HG03575 (cell line): ENCODE measurements around the gene SELPLG.

Experiments used
- ATAC-seq: cut with Tn5 transposase; IDR thresholded peaks from one replicate; pipeline ENCODE4 v1.9.1; 2021; ENCODE audit not compliant: unreplicated experiment, insufficient number of reproducible peaks, low FRiP score; ENCODE audit errors: extremely low read depth

The SELPLG gene

DNA sequence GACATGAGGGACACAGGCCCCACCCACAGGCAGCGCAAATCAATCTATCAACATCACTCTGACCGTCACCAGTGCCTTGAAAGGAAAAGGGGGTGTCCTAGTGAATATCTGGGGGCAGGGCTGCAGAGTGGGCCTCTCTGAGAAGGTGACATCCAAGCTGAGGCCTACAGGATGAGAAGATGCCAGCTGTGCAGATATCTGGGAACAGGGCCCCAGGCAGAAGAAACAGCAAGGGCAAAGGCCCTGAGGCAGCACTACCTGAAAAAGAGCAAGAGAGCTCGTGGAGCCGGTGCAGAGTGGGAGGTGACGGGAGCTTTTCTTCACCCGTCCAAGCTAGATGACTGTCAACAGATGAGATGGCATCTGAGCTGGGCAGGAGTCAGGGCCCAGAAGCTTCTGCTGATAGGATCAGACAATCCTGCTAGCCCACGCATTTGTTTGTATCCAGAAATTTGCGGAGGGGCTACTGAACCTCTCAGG lies 23.3 kb downstream of the SELPLG start:
- no peak for ATAC-seq

DNA sequence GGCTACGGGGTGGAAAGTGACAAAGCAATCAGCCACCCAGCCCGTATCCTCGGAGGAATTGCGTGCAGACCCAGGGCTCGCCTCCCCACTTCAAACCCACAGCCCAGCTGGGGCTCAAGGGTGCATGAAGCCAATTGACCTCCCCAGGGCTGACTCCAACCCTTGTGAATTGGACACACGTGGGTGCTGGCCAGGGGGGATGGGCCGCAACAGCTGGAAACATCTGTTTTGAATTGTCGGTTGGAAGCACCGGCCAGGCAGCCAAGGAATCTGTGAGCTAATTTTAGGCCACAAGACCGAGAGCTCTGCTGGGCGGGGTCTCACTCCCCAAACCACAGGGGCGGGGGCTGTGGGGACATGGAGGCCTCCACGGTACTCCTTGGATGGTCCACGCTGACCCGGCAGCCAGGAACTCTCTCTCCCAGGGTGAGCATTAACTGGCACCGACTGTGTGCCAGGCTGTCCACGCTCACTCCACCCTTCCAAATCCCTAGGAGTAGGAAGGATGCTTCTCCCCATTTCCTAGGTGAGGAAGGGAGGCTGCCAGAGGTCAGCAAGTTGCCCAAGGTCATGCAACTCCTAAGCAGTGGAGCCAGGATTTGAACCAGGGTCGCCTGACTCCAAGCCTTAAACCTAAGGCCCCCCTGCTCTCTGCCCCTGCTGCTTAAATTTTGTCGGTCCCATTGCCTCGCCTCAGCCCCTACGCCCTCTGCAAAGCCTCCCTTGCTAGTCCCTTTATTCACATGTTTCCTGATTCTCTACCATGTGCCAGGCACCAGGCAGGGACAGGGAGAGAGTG lies 24.0 kb downstream of the SELPLG start:
- no peak for ATAC-seq

DNA sequence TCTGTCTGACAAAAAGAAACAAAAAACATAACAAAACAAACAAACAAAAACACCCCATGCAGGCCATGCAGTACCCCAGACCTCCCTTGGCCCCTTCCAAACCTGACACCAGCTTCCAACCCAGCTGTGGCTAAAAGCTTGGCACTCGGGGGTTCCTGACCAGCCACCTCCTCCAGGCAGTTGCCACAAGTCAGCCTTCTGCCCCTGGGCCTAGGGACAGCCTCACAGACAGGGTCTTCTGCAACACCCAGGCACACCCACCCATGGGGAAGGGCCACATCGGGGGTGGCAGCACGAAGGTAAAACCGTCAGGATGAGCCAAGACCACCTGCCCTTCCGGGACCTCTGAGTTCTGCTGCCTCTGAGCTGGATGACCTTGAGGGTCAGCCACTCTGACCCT lies 25.1 kb downstream of the SELPLG start:
- ATAC-seq: no peak

DNA sequence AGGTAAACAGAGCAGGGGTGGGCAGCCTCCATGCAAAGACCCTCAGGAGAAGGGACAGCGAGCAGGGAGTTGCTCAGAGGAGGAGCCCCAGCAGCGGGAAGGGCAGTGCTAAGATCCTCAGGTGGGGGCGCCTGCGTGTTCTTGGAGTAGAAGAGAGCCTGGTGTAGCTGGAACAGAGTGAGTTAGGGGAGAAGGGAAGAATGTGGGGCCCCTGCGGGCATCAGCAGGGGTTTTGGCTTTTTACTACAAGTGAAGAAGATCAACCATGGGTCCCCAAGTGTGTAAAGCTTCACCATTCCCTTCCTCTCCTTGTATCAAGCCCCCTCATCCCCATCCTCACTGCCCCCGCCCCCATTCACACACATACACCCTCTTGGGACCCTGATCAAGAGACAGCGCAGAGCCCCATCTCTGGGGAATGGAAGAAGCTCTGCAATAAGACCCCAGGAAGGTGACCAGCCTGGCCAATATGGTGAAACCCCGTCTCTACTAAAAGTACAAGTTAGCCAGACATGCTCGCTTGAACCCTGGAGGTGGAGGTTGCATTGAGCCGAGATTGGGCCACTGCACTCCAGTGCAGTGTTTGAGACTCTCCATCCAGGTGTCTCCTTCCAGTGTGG lies 25.6 kb downstream of the SELPLG start:
- ATAC-seq: no peak

DNA sequence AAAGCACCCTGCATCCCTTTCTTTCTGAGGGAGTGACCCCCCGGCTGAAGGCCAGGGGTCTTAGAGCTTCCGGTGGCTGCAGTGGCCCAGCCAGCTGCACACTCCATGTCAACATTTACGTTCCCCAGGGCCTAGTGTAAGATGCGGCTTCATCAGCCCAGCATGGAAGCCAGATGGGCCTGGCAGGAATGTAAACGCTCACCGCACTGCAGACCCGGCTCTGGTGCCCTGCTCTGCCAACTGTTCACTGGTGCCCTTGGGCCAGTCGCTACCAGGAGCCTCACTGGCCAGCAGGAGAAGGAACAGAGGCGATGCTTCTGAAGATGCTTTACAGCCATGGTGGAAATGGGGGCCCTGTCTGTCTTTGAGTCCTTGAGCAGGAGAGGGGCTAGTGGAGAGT lies 27.2 kb downstream of the SELPLG start:
- ATAC-seq: no peak

DNA sequence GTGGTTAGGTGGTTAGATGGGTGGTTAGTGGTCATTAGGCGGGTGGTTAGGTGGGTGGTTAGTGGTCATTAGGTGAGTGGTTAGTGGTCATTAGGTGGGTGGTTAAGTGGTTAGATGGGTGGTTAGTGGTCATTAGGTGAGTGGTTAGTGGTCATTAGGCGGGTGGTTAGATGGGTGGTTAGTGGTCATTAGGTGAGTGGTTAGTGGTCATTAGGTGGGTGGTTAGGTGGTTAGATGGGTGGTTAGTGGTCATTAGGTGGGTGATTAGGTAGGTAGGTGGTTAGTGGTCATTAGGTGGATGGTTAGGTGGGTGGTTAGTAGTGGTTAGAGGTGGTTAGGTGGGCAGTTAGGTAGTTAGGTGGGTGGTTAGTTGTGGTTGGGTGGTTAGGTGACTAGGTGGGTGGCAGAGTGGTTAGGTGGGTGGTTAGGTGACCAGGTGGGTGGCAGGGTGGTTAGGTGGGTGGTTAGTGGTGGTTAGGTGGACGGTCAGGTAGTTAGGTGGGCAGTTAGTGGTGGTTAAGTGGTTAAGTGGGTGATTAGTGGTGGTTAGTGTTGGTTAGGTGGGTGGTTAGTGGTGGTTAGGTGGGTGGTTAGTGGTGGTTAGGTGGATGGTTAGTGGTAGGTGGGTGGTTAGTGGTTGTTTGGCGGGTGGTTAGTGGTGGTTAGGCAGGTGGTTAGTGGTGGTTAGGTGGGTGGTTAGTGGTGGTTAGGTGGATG lies 27.8 kb downstream of the SELPLG start:
- no peak for ATAC-seq

DNA sequence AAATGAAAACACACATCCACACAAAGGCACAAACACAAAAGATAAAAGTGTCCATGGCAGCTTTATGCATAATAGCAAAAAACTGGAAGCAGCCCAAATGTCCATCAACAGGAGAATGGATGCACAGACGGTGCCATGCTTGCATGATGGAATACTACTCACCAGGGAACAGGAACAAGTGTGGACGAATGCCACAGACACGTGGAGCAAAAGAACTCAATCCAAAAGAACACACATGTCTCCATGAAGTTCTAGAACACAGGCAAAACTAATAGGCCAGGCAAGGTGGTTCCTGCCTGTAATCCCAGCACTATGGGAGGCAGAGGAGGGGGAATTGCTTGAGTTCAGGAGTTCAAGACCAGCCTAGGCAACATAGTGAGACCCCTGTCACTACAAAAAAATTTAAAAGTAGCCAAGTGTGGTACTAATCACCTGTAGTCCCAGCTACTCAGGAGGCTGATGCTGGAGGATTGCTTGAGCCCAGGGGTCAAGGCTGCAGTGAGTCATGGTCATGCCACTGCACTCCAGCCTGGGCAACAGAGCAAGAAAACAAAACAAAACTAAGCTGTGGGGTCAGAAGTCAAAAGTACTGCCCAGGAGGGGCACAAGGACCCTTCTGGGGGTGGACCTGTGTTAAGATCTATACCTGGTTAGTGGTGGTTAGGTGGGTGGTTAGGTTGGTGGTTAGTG lies 28.5 kb downstream of the SELPLG start:
- no peak for ATAC-seq

DNA sequence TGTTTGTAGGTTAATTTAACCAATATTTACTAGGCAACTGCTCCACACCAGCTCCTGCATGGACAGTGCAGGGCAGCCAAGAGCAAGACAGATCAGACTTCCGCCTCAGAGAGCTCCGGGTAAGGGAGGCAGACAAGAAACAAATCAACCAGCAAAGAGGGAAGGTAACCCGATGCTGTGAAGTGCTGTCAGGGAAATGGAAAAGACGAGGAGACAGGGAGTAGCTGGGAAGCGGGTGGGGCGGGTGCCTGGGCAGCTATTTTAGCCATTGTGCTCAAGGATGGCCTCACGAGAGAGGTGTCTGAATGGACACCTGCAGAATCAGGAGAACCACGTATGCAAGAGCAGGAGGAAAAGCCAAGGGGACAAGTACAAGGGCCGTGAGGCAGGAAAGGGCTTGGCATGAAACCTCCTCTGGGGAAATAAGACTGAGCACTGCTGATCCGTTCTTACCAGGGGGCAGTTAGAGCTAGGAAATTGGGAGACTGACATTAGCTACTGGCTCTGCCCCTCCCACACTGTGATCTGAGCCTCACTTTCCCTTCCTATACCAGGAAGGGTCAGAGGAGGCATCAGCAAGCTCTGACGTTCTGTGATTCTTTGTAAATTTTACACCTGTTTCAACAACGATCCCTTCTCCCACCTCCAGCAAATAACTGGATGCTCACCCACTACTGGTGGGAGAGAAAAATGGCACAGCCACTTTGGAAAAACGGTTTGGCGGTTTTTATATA lies 29.3 kb downstream of the SELPLG start:
- no peak for ATAC-seq

DNA sequence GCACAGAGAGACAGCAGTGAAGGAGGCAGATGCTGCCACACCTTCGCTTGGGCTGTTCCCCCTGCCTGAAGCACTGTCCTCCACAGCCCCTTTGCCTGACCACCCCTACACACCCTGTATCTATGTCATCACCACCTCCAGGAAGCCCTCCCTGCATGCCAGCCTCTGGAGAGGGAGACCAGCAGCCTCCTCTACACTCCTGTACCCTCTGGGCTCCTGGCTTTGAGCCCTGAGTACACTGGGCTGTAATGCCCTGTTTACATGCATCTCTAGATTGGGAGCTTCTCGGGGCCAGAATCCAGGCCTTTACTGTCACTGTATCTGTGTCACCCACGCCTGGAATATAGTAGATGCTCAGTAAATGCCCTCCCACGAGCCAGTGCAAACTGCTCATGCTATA lies 30.0 kb downstream of the SELPLG start:
- ATAC-seq: no peak

DNA sequence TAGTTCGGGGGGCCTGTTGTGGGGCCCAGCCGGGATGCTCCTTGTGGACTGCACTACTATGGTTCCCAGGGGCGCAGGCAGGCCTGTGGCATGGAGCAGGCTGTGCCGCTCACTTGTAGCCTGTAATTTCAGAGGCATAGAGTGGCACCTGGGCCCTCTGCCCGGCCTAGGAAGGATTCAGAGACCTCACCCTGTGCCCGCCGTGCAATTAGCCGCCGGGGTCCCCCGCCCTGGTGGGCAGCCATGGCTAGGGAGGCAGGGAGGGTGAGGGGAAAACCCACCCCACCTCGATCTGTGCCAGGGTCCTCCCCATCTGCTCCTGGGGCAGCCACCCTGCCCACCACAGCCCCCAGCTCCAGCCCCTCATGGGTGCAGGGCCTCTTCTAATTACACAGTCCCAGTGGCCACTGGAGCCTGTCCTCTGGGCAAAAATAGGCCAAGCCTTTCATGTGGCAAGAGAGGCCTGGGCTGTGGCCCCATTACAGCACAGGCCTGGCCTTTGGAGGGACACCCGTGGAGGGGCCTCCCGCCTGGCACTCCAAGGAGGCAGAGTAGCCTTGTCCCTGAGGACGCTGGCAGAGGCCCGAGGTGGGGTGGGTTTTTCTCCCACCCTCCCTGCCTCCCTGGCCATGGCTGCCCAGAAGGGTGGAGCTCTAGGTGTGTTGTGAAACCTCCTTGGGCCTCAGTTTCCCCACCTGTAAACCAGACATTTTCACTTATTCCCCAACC lies 30.6 kb downstream of the SELPLG start:
- no peak for ATAC-seq

DNA sequence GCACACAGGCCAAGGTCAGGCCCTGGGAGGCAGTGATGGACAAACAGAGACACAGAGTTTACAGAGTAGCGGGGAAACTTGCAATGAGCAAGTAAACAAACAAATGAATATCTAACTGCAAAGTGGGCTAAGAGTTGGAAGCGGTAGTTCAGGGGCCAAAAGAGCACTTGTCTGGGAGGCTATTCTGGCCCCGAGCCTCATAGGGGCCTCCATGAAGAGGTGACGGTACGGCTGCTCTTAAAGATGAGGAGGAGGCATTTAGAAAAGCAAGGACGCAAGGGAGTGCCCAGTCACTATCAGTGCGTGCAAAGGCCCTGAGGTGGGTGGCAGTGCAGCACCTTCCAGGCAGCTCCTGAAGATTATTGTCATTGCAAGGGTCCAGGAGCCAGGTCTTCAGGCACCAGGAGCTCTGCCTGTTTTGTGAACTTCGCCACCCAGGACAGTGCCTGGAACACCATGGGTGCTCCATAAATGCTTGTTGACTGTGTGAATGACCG lies 31.4 kb downstream of the SELPLG start:
- ATAC-seq: no peak

DNA sequence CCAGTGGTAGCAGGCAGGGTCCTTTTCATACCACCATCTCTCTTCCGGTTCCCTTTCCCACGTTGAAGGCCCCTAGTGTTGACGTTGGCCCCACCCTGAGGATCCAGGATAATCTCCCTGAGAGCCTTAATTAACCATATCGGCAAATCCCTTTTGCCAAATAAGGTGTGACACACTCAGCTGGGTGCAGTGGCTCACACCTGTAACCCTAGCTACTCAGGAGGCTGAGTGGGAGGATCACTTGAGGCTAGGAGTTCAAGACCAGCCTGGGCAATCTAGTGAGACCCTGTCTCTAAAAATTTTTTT lies 33.0 kb downstream of the SELPLG start:
- no peak for ATAC-seq

DNA sequence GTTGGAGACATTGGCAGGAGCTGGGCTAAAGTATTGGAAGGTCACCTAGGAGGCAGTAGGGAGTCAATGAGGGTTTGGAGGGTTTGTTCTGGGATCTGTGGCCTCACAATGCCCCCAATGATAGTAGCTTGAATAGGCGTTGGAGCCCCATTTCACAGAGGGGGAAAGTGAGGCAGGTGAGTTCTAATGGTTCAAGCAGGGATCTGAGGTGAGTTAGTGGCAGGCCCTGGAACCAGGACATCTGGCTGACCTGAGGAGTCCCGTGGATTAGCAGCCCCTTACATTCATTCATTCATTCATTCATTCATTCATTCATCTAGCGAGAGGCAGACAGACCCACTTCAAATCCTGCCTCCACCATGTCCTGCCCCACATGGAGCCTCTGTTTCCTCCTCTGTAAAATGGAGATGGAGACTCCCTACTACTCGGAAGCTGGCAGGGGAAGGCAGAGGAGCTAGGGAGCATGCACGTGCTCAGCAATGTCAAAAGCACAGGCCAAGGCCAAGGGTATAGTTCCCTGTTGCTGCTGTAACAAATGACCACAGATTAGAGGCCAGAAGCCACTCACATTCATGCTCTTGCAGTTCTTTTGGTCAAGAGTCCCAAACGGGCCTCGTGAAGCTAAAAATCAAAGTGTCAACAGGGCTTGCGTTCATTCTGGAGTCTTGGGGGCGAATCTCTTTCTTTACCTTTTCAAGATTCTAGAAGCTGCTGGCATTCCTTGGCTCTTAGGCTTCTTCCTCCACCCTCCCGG lies 33.6 kb downstream of the SELPLG start:
- no peak for ATAC-seq

DNA sequence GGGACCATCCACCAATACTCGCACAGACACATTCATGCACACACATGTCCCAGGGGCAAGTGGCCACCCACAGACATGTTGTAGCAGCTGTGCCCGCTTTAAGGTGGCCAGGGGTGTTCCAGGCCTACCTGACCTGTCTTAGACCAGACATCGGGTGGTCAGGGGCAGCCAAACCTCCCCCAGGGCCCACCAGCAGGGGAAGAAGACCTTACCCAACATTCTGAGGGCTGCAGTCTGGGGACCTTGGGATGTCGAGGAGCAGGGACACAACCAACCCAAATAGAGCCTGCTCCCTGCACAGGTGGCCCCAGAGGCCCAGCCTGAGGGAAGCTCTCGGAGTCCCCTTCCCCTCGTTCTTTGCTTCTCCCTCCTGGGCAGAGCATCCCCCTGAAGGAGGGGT lies 34.2 kb downstream of the SELPLG start:
- ATAC-seq: no peak

DNA sequence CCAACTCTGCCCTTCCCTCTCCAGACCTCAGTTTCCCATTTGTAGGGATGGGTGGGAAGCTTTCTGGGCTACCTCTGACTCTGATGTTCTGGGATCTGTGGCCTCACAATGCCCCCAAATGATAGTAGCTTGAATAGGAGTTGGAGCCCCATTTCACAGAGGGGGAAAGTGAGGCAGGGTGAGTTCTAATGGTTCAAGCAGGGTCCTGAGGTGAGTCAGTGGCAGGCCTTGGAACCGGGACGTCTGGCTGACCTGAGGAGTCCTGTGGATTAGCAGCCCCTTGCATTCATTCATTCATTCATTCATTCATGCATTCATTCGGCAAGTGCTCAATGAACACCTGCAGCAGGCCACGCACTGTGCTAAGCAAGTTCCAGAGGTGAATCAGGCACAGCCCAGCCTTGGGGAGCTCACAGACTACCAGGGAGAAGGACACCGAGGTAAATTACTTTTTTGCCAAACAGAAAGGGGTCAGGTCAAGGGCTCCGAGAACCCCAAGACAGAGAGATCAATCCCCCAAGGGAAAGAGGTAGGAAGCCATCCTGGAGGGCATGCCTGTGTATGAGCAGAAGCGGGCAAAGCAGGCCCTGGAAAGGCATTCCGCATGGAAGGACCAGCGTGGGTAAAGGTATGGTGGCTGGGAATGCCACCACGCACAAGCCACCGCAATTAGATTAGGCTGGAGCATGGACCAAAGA lies 35.0 kb downstream of the SELPLG start:
- no peak for ATAC-seq

DNA sequence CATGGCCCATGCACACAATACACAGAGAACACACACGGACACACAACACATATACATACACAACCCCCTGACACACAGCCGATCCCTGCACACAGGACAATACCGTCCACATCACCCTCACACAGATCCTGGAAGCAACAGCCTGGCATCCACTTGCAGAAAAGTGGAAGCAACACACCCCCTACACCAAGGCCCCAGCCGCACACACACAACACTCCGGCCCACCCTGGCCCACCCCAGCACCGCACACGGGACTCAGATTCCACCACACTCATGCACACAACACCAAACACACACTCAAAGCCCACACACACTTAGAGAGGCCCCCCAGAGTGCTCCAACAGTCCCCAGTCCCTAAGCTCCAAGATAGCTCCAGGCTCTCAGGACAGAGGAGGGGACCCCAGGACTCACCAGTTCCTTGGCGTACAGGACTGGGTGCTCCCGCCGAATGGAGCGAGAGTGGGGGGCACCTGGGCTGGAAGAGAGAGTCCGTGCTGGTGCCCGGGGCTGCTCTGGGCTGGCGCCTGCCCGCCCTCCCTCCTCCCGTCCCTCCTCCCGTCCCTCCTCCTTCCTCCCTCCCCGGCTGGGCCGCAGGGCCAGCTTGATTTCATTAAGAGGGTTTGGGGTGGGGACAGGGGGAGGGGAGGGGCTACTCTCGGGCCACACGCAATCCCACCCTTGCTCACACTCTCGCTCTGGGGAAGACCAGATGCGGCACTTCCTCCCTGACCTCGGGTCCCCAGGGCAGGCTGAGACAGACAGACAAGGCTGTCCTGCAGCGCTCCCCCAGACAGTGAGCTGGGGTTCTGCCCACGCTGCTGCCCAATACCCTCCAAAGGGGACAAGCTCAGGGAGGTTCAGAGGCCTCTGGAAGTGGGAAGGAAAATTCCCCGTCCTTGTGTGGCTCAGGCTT lies 35.9 kb downstream of the SELPLG start, which contains the start of gene TMEM119:
Gene TMEM119 (minus strand): TSS at position 526 of the 913 bp plus-strand sequence. CDS start 5,701 bp downstream, outside the sequence.
- ATAC-seq: no peak
